Measurements from ENCODE around the gene ID1. TPM values are rescaled to one million over a fixed set of nuclear protein-coding genes. Genes with fewer than 3 reads are reported as not detected.
A peak's percentile ranks its signal among the peaks of the same experiment; 100 is the strongest.

Gene ID1
- total and polyA plus RNA-seq, 2 of the 13 experiments (the other 11 are each of a cell fraction or from before 2014, with no cell fraction given) = 320 to 419 TPM

DNA sequence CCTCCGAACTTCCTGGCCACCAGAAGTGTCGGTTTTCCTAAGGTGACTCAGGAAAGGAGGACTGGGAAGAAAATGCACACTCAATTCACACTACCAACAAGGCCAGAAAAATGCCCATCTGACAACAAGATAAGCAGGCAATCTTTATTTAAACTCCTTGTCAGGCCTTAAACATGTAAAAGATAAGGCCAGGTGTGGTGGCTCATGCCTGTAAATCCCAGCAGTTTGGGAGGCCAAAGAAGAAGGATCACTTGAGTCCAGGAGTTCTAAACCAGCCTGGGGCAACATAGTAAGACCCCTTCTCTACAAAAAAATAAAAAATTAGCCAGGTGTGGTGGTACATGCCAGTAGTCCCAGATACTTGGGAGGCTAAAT is 7.6 kb upstream of the ID1 start:
- no TSS peak for BruUV-seq (replicated peaks)

DNA sequence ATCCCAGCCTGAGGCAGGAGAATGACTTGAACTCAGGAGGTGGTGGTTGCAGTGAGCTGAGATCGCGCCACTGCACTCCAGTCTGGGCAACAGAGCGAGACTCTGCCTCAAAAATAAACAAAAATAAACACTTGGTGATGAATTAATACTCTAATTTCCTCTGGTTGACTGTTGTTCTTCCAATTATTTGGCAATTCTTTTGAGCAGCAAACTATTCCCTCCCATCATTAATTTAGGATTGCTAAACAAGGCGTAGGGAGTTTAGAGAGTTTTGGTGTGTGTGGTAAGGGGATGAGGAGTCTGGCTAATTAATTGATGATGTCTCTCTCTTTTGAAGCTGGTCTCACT is 2.7 kb upstream of the ID1 start:
- peak overlapping the region; percentile 62 for H3K27ac ChIP-seq (ENCODE audit: extremely low read length, insufficient read depth, low read length)
- no peak overlapping the region; the same call in 1 of the 2 replicates for H3K4me2 ChIP-seq (ENCODE audit: low read depth, low read length)
- in situ Hi-C loops (cut with HindIII; ENCODE audit: extremely low pct_ligation_motif_present, low pct_unique_long_range_greater_than_20kb) (no loop called here), intact Hi-C loops (cut with micrococcal nuclease; ENCODE audit: unreplicated experiment) (no loop called here)
- peaks cover 42% of the 10 kb centered on the region for H3K79me2 ChIP-seq (ENCODE audit: insufficient read depth, low read length)
- H3K36me3 ChIP-seq (replicated peaks in 1 of 2; ENCODE audit: control insufficient read depth in 1 of 2, insufficient read depth in 2 of 2, low read length in 2 of 2) = peaks cover 0 to 5% of the 10 kb centered on the region in 2 experiments; a peak in 4 of 5 replicates
- ATAC-seq (no peak), FAIRE-seq (no peak), DNase-seq (ENCODE audit: low spot score) (no peak)
- 0 out of 2 replicates have a peak overlapping the region, but pooled peaks have one; percentile 20 for H3K9ac ChIP-seq (ENCODE audit: insufficient read depth, low read depth, low read length)
- H4K20me1 ChIP-seq (ENCODE audit: insufficient read depth, low read length) = peaks cover 19% of the 10 kb centered on the region
- WGBS (ENCODE audit: low lambda C conversion rate) = 93% methylated on average over 4 of the region's 4 CpGs
- no TSS peak for BruUV-seq (replicated peaks)
- peaks cover 31% of the 10 kb centered on the region for H3K4me1 ChIP-seq (ENCODE audit: insufficient read depth, low read length)
- ChIA-PET CTCF (ENCODE audit: low intra/inter-chr PET ratio, low total read pairs) (interaction anchor here (2.7 kb wide), 1 partner anchor 10 kb away, joined by 10 read pairs; no protein-coding TSS in a partner anchor), POLR2A (interaction anchor here (7.8 to 13.6 kb wide), 2 partner anchors 15 to 29 kb away, joined by 362 to 1427 read pairs; no protein-coding TSS in a partner anchor)
- H2AFZ ChIP-seq (ENCODE audit: low read length) = no peak overlapping the region
- no peak overlapping the region for H3K4me3 ChIP-seq (replicated peaks in 1 of 3; ENCODE audit: insufficient read depth in 1 of 3, low read depth in 2 of 3, low read length in 3 of 3)
- H3K9me3 ChIP-seq (ENCODE audit: low read length) = no peaks in the 10 kb centered on the region
- no peaks in the 10 kb centered on the region; a peak in 1 of 5 replicates for H3K27me3 ChIP-seq (ENCODE audit: control insufficient read depth in 1 of 2, insufficient read depth in 2 of 2, low read length in 2 of 2)
- TF ChIP-seq ZNF678 (CRISPR knock-in tag; IDR thresholded peaks at IDR 0.05) (no peak), ZNF75D (CRISPR knock-in tag; IDR thresholded peaks at IDR 0.05; ENCODE audit: borderline replicate concordance) (no peak), HNRNPK (IDR thresholded peaks at IDR 0.05; ENCODE audit: low read depth, low read length, poor library complexity, severe bottlenecking) (no peak), CCAR2 (optimal IDR thresholded peaks at IDR 0.05; ENCODE audit: low read depth, low read length) (no peak)
- TF ChIP-seq, protein P1, sequence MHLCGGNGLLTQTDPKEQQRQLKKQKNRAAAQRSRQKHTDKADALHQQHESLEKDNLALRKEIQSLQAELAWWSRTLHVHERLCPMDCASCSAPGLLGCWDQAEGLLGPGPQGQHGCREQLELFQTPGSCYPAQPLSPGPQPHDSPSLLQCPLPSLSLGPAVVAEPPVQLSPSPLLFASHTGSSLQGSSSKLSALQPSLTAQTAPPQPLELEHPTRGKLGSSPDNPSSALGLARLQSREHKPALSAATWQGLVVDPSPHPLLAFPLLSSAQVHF (CRISPR knock-in tag; IDR thresholded peaks at IDR 0.05) = no peak
- TF ChIP-seq, protein P2, sequence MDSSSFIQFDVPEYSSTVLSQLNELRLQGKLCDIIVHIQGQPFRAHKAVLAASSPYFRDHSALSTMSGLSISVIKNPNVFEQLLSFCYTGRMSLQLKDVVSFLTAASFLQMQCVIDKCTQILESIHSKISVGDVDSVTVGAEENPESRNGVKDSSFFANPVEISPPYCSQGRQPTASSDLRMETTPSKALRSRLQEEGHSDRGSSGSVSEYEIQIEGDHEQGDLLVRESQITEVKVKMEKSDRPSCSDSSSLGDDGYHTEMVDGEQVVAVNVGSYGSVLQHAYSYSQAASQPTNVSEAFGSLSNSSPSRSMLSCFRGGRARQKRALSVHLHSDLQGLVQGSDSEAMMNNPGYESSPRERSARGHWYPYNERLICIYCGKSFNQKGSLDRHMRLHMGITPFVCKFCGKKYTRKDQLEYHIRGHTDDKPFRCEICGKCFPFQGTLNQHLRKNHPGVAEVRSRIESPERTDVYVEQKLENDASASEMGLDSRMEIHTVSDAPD (CRISPR knock-in tag; IDR thresholded peaks at IDR 0.05) = no peak

More for the DNA sequence above, 7.6 kb upstream of the ID1 start:
- in situ Hi-C loops (cut with HindIII; ENCODE audit: extremely low pct_ligation_motif_present, low pct_unique_long_range_greater_than_20kb) (no loop called here), intact Hi-C loops (cut with micrococcal nuclease; ENCODE audit: unreplicated experiment) (no loop called here)
- 100% methylated on average over 2 of the region's 2 CpGs for WGBS (ENCODE audit: low lambda C conversion rate)
- CTCF ChIA-PET (ENCODE audit: low intra/inter-chr PET ratio, low total read pairs) = no interaction called here
- TF ChIP-seq ZNF460 (CRISPR knock-in tag; IDR thresholded peaks at IDR 0.05; ENCODE audit: borderline replicate concordance) (peak; percentile 53), ZNF121 (CRISPR knock-in tag; IDR thresholded peaks at IDR 0.05) (peak; percentile 82), ZNF260 (CRISPR knock-in tag; IDR thresholded peaks at IDR 0.05; ENCODE audit: borderline replicate concordance, low read depth) (no peak), ZMYM3 (CRISPR knock-in tag; IDR thresholded peaks at IDR 0.05) (0 out of 2 replicates have a peak, but pooled peaks have one; percentile 8), ZNF264 (CRISPR knock-in tag; IDR thresholded peaks at IDR 0.05) (0 out of 2 replicates have a peak, but pooled peaks have one; percentile 6), NR3C1 (CRISPR knock-in tag; IDR thresholded peaks at IDR 0.05) (no peak), ZNF138 (CRISPR knock-in tag; IDR thresholded peaks at IDR 0.05; ENCODE audit: low read depth) (no peak), ZNF615 (CRISPR knock-in tag; IDR thresholded peaks at IDR 0.05; ENCODE audit: borderline replicate concordance) (no peak), HNF4G (IDR thresholded peaks at IDR 0.05; ENCODE audit: borderline replicate concordance, low read depth, low read length) (no peak), HNF4G (CRISPR knock-in tag; IDR thresholded peaks at IDR 0.05; ENCODE audit: borderline replicate concordance, low read depth) (no peak), ZNF614 (CRISPR knock-in tag; IDR thresholded peaks at IDR 0.05; ENCODE audit: borderline replicate concordance) (0 out of 2 replicates have a peak, but pooled peaks have one; percentile 12)
- TF ChIP-seq, protein P3, sequence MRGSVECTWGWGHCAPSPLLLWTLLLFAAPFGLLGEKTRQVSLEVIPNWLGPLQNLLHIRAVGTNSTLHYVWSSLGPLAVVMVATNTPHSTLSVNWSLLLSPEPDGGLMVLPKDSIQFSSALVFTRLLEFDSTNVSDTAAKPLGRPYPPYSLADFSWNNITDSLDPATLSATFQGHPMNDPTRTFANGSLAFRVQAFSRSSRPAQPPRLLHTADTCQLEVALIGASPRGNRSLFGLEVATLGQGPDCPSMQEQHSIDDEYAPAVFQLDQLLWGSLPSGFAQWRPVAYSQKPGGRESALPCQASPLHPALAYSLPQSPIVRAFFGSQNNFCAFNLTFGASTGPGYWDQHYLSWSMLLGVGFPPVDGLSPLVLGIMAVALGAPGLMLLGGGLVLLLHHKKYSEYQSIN (CRISPR knock-in tag; IDR thresholded peaks at IDR 0.05; ENCODE audit: borderline replicate concordance) = no peak
- no peak overlapping the region for H3K4me3 ChIP-seq (replicated peaks in 1 of 3; ENCODE audit: insufficient read depth in 1 of 3, low read depth in 2 of 3, low read length in 3 of 3)
- H3K9ac ChIP-seq (ENCODE audit: insufficient read depth, low read depth, low read length) = no peak overlapping the region
- no peak for ATAC-seq
- no peaks in the 10 kb centered on the region for H4K20me1 ChIP-seq (ENCODE audit: insufficient read depth, low read length)
- H2AFZ ChIP-seq (ENCODE audit: low read length) = no peak overlapping the region
- POLR2A ChIA-PET = interaction anchor here (0.7 to 4.2 kb wide), 3 partner anchors 9 to 25 kb away, joined by 3 to 183 read pairs (median 7); partner anchors contain the start of gene ID1
- H3K27ac ChIP-seq (ENCODE audit: extremely low read length, insufficient read depth, low read length) = peak overlapping the region; percentile 90
- no peak overlapping the region for H3K4me2 ChIP-seq (ENCODE audit: low read depth, low read length)
- no peaks in the 10 kb centered on the region; a peak in 1 of 5 replicates for H3K27me3 ChIP-seq (ENCODE audit: control insufficient read depth in 1 of 2, insufficient read depth in 2 of 2, low read length in 2 of 2)
- H3K4me1 ChIP-seq (ENCODE audit: insufficient read depth, low read length) = peaks cover 58% of the 10 kb centered on the region
- no peak for FAIRE-seq
- no peaks in the 10 kb centered on the region for H3K9me3 ChIP-seq (ENCODE audit: low read length)
- no peaks in the 10 kb centered on the region for H3K36me3 ChIP-seq (replicated peaks in 1 of 2; ENCODE audit: control insufficient read depth in 1 of 2, insufficient read depth in 2 of 2, low read length in 2 of 2)
- H3K79me2 ChIP-seq (ENCODE audit: insufficient read depth, low read length) = peaks cover 18% of the 10 kb centered on the region
- DNase-seq (ENCODE audit: low spot score) = no peak

All from HepG2 (cell line).